GM12801 (cell line): ENCODE results near the gene CHRM4.

Source experiments
- CTCF ChIP-seq: IDR thresholded peaks from one replicate; pipeline ENCODE4 v1.5.1; 2011; ENCODE audit warnings: control low read depth; ENCODE audit not compliant: insufficient read length; ENCODE audit errors: extremely low read depth

The CHRM4 gene

DNA sequence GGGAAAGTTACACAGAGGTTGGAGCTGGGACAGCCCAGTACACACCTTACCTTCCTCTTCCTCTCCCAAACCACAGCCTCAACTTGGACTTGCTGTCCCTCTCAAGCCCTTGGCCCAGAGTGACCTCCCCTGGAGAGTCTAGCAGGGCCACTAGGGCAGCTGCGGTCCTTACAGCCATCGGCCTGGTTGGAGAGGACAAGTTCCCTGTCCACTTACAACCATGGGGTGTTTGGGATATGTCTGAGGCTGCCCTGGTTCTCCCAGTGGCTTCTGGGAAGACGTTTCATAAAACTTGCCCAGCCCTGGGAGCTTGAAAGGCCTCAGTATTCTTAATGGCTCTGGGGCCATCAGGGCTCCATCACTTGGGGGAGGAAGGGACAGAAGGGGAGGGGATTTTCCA lies 57.4 kb downstream of the CHRM4 start:
- no peak for TF ChIP-seq CTCF
